Activated B cell treated with CpG ODN at 0.5 μM for 24 hours (primary cell): Measurements from ENCODE around the gene DCPS. TPM values are rescaled to one million over a fixed set of nuclear protein-coding genes. Genes with fewer than 3 reads are reported as not detected.
"Not testable (repeated sequence)": the region's sequence is repeated elsewhere in the genome, so short reads cannot be mapped to it uniquely, and the experiment has no call there.

Experiments
- ATAC-seq: fragments of 200-7000 bp; cut with Tn5 transposase; one replicate; pipeline ENCODE4 v1.10.0; 2021; ENCODE audit warnings: low read depth, mild to moderate bottlenecking, moderate library complexity
- CTCF ChIA-PET: fragments of 350-600 bp; sonication (Branson Sonifier 250); formaldehyde crosslinking; loops from one replicate; lab custom pipeline; 2021; ENCODE audit warnings: antibody characterized with exemption; lab: Charles Lee
- POLR2A ChIA-PET: fragments of 350-600 bp; sonication (Branson Sonifier 250); formaldehyde crosslinking; loops from one replicate; lab custom pipeline; 2021; ENCODE audit warnings: antibody characterized with exemption; lab: Charles Lee
- DNase-seq: peaks from one replicate; pipeline ENCODE4 v3.0.0; 2022
- H3K27ac Mint-ChIP-seq: one replicate; pipeline ENCODE4 v1.8.0; 2020; ENCODE audit warnings: mixed read lengths
- H3K27me3 Mint-ChIP-seq: one replicate; pipeline ENCODE4 v1.8.0; 2021; ENCODE audit warnings: mixed read lengths
- H3K36me3 Mint-ChIP-seq: one replicate; pipeline ENCODE4 v1.8.0; 2021; ENCODE audit warnings: low read depth, mixed read lengths
- H3K4me1 Mint-ChIP-seq: one replicate; pipeline ENCODE4 v1.8.0; 2021; ENCODE audit warnings: mixed read lengths
- H3K4me3 Mint-ChIP-seq: one replicate; pipeline ENCODE4 v1.8.0; 2020; ENCODE audit warnings: mild to moderate bottlenecking, mixed read lengths
- H3K9me3 Mint-ChIP-seq: one replicate; pipeline ENCODE4 v1.8.0; 2020; ENCODE audit warnings: mixed read lengths
- CTCF ChIP-seq: fragments of 200-600 bp; IDR thresholded peaks from one replicate; pipeline ENCODE4 v1.8.0; 2022; ENCODE audit warnings: antibody characterized with exemption, mild to moderate bottlenecking
- intact Hi-C: fragments of 100-400 bp; cut with micrococcal nuclease; formaldehyde crosslinking; loops from one replicate; pipeline ENCODE4 v1.15.1; 2024
- total RNA-seq: library from RNA; stranded (reverse); gene quantifications from 2 replicates; pipeline ENCODE4 v1.2.3, GENCODE V29; 2022

The DCPS gene
- total RNA-seq, 1 donor from 2014 or later = 37.6 TPM

- TF ChIP-seq CTCF = no peak
- Mint-ChIP-seq H3K9me3 (no peaks in the 10 kb centered on the region), H3K4me3 (no peak overlapping the region), H3K36me3 (no peaks in the 10 kb centered on the region), H3K27ac (no peak overlapping the region), H3K27me3 (no peaks in the 10 kb centered on the region), H3K4me1 (no peaks in the 10 kb centered on the region)
- intact Hi-C loops = no loop called here
- ATAC-seq (no peak), DNase-seq (no peak)
- ChIA-PET CTCF (no interaction called here), POLR2A (no interaction called here)
These were observed 62.4 kb downstream of the DCPS start for GRCh38 chr11:126366064-126366822.

- CTCF ChIA-PET, DNase-seq: not testable (repeated sequence)
These were observed 63.2 kb downstream of the DCPS start for GRCh38 chr11:126366823-126367654.

GRCh38 chr11:126367806-126368205, 63.9 kb downstream of the DCPS start:
- H3K4me1 Mint-ChIP-seq, H3K36me3 Mint-ChIP-seq, H3K9me3 Mint-ChIP-seq, POLR2A ChIA-PET, DNase-seq, H3K4me3 Mint-ChIP-seq, H3K27me3 Mint-ChIP-seq, intact Hi-C loops, CTCF ChIA-PET, H3K27ac Mint-ChIP-seq, ATAC-seq: not testable (repeated sequence)

More at GRCh38 chr11:126366823-126367654, 63.2 kb downstream of the DCPS start:
- H3K4me1 Mint-ChIP-seq, H3K4me3 Mint-ChIP-seq, ATAC-seq, H3K27me3 Mint-ChIP-seq, H3K9me3 Mint-ChIP-seq, POLR2A ChIA-PET, intact Hi-C loops, H3K36me3 Mint-ChIP-seq, H3K27ac Mint-ChIP-seq: not testable (repeated sequence)

- POLR2A ChIA-PET, ATAC-seq, H3K4me1 Mint-ChIP-seq, DNase-seq, H3K4me3 Mint-ChIP-seq, H3K27ac Mint-ChIP-seq, H3K27me3 Mint-ChIP-seq, CTCF ChIA-PET, H3K9me3 Mint-ChIP-seq, H3K36me3 Mint-ChIP-seq, intact Hi-C loops: not testable (repeated sequence)
These were observed 64.7 kb downstream of the DCPS start for GRCh38 chr11:126368336-126369119.

- no peak for ATAC-seq
- H3K36me3 Mint-ChIP-seq = no peaks in the 10 kb centered on the region
- no peak overlapping the region for H3K4me3 Mint-ChIP-seq
These were observed 66.2 kb downstream of the DCPS start for GRCh38 chr11:126370016-126370415.

More at GRCh38 chr11:126370016-126370415, 66.2 kb downstream of the DCPS start:
- intact Hi-C loops = no loop called here
- no peaks in the 10 kb centered on the region for H3K4me1 Mint-ChIP-seq
- no peak for TF ChIP-seq CTCF
- no peaks in the 10 kb centered on the region for H3K27me3 Mint-ChIP-seq
- H3K27ac Mint-ChIP-seq = no peak overlapping the region
- DNase-seq = no peak
- H3K9me3 Mint-ChIP-seq = no peaks in the 10 kb centered on the region
- CTCF ChIA-PET = interaction anchor here (1.3 kb wide), 1 partner anchor 59 kb away, joined by 3 read pairs; no protein-coding TSS in a partner anchor
- POLR2A ChIA-PET = no interaction called here
